GM12864 (cell line): ENCODE results near the gene RNU6-9.

Experiments
- DNase-seq: peaks from one replicate; pipeline ENCODE4 v3.0.0-alpha.2; 2011; ENCODE audit warnings: low read depth
- H3K4me3 ChIP-seq: 2 replicates; pipeline ENCODE4 v1.5.1; 2011; ENCODE audit warnings: mild to moderate bottlenecking, low read depth, low read length, control low read depth
- TF ChIP-seq, protein P1 (sequence below): IDR thresholded peaks from 2 replicates; pipeline ENCODE4 v1.5.1; 2011; ENCODE audit warnings: low read depth, mild to moderate bottlenecking, moderate library complexity, low read length, control low read depth, inconsistent platforms; ENCODE audit errors: missing control alignments

The RNU6-9 gene

GRCh38 chr19:863315-863620 lies 30.0 kb upstream of the RNU6-9 start:
- TF ChIP-seq, protein P1, sequence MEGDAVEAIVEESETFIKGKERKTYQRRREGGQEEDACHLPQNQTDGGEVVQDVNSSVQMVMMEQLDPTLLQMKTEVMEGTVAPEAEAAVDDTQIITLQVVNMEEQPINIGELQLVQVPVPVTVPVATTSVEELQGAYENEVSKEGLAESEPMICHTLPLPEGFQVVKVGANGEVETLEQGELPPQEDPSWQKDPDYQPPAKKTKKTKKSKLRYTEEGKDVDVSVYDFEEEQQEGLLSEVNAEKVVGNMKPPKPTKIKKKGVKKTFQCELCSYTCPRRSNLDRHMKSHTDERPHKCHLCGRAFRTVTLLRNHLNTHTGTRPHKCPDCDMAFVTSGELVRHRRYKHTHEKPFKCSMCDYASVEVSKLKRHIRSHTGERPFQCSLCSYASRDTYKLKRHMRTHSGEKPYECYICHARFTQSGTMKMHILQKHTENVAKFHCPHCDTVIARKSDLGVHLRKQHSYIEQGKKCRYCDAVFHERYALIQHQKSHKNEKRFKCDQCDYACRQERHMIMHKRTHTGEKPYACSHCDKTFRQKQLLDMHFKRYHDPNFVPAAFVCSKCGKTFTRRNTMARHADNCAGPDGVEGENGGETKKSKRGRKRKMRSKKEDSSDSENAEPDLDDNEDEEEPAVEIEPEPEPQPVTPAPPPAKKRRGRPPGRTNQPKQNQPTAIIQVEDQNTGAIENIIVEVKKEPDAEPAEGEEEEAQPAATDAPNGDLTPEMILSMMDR = no peak
- H3K4me3 ChIP-seq = no peak overlapping the region
- DNase-seq = no peak

- no peak for DNase-seq
- H3K4me3 ChIP-seq = no peak overlapping the region
- TF ChIP-seq, protein P1 = no peak
These were observed 26.4 kb upstream of the RNU6-9 start for GRCh38 chr19:866769-867300.

DNA sequence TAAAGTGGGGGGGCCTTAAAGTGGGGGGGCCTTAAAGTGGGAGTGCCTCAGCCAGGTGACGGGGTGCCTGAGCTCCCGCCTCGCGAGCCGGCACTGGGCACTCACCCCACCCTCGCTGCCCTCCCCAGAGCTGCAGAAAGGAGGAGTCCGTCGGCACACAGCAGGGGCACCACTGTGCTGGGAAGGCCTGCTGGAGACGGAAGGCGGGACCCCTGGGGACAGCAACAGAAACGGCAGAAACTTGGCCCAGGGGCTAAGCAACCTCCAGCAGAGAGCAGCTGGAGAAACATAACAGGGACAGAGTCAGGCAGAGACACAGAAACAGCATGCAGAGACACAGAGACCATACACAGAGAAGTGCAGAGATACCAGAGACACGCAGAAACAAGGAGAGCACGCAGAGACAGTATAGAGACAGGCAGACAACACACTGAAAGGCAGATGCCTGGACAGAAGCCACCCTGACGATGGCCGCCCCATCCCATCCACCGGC lies 25.9 kb upstream of the RNU6-9 start:
- H3K4me3 ChIP-seq = no peak overlapping the region
- DNase-seq = no peak
- TF ChIP-seq, protein P1 = no peak

DNA sequence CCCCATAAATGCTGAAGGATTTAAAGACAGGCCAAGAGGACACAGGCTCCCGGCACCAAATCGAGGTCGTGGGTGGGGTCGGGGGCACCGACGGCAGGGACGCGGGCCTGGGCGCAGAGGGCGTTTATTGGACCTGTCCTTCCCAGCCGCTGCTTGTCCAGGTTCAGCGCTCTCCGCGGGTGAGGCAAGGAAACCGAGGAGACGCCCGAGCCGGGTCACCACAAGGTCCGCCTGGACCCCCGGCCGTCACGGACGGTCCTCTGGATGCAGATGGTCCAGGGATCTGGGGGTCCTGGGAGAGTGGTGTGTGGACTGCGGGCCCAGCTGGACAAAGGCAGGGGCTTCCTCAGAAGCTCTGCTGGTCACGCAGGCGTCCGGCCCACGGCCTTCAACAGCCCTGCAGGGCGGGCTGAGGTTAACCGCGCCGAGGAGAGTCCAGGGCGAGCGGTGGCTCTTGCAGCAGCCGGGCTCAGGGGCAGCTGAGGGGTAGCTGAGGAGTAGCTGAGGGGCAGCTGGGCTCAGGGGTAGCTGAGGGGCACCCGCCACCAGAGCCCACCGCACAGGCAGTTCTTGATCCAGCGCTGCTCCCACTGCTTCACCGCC lies 25.3 kb upstream of the RNU6-9 start:
- H3K4me3 ChIP-seq = no peak overlapping the region
- TF ChIP-seq, protein P1 = no peak
- no peak for DNase-seq

DNA sequence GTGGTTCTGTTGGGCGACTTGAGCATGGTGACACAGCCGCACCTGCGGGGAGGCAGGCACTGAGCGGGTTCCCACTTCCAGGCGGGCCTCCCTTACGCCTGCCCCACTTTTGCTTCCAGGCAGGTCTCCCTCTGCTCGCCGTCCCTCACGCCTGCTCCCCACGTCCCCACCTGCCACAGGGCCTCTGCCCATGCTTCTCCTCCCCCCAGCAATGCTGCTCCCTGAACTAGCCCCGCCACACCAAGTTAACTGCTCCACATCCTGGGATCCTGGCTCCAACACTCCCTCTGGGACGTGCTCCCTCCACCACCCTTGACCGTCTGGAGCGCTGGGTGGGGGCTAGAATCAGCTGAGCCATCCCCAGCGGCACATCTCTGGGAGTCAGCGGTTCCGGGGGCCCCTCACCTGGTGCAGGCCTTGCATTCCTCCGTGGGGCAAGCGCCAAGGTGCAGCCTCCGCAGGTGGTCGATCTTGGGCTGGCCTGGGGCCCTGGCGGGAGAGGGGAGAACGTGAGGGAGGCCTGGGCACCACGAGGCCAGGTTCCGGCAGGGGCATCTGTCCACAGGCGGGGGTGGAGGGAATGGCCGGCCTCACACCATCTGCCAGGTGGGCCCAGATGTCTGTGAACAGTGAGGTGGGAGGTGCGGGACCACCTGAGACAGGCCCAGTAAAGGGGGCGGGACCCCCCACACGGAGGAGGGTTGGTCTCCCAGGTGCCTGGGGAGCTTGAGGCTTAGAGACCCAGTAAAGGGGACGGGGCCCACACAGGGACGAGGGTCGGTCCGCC lies 24.6 kb upstream of the RNU6-9 start:
- H3K4me3 ChIP-seq = no peak overlapping the region
- TF ChIP-seq, protein P1 = no peak
- DNase-seq = no peak

GRCh38 chr19:869245-870177 lies 23.8 kb upstream of the RNU6-9 start:
- TF ChIP-seq, protein P1 = no peak
- DNase-seq = no peak

More at GRCh38 chr19:869245-870177, 23.8 kb upstream of the RNU6-9 start:
- no peak overlapping the region for H3K4me3 ChIP-seq
